Adipocyte (in vitro differentiated cells): ENCODE data around the gene KLHL1.

ENCODE experiments used
- DNase-seq: peaks from one replicate; pipeline ENCODE4 v3.0.0-alpha.2; 2015; ENCODE audit warnings: low read depth
- H3K27me3 ChIP-seq: replicated peaks from 2 replicates; pipeline ENCODE4 v1.7.0; 2013; ENCODE audit warnings: mild to moderate bottlenecking, low read length, moderate library complexity; ENCODE audit not compliant: control insufficient read depth, insufficient read depth
- H3K36me3 ChIP-seq: 2 replicates; pipeline ENCODE4 v1.7.0; 2013; ENCODE audit warnings: low read length, mild to moderate bottlenecking, moderate library complexity; ENCODE audit not compliant: control insufficient read depth, insufficient read depth, severe bottlenecking
- H3K4me1 ChIP-seq: 2 replicates; pipeline ENCODE4 v1.7.0; 2013; ENCODE audit warnings: mild to moderate bottlenecking, low read length, moderate library complexity; ENCODE audit not compliant: control insufficient read depth, insufficient read depth
- H3K4me3 ChIP-seq: 2 replicates; pipeline ENCODE4 v1.7.0; 2013; ENCODE audit warnings: mild to moderate bottlenecking, low read length, moderate library complexity
- H3K9ac ChIP-seq: 2 replicates; pipeline ENCODE4 v1.7.0; 2013; ENCODE audit warnings: mild to moderate bottlenecking, low read length, moderate library complexity
- H3K9me3 ChIP-seq: 2 replicates; pipeline ENCODE4 v1.7.0; 2013; ENCODE audit warnings: mild to moderate bottlenecking, low read length, moderate library complexity; ENCODE audit not compliant: control insufficient read depth

Gene KLHL1

GRCh38 chr13:69948016-69948415 is 160.2 kb downstream of the KLHL1 start:
- no peaks in the 10 kb centered on the region for H3K36me3 ChIP-seq
- no peaks in the 10 kb centered on the region for H3K9me3 ChIP-seq
- H3K27me3 ChIP-seq: no peaks in the 10 kb centered on the region
- DNase-seq: no peak
- no peak overlapping the region for H3K4me3 ChIP-seq
- H3K4me1 ChIP-seq: no peaks in the 10 kb centered on the region
- no peak overlapping the region for H3K9ac ChIP-seq

DNA sequence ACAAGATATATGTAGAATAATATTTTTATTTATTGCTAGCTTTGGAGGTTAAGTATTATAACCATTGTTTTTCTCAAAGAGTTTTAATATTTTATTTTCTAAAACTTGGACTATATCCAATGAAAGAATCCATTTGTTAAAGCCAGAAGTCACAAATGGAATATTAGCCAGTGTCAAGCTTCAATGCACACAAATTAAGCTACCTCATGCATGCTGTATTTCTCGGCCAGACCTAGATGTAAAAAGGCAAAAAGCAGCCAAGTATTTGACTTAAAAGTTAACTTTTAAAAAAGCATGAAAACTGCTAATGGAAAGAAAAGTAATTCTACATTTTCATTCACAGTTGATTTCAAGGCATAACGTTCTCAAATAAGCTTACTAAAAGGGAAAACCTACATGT is 160.7 kb downstream of the KLHL1 start:
- no peaks in the 10 kb centered on the region for H3K4me1 ChIP-seq
- no peaks in the 10 kb centered on the region for H3K9me3 ChIP-seq
- no peak overlapping the region for H3K4me3 ChIP-seq
- no peak for DNase-seq
- no peaks in the 10 kb centered on the region for H3K36me3 ChIP-seq
- H3K27me3 ChIP-seq: no peaks in the 10 kb centered on the region
- H3K9ac ChIP-seq: no peak overlapping the region

DNA sequence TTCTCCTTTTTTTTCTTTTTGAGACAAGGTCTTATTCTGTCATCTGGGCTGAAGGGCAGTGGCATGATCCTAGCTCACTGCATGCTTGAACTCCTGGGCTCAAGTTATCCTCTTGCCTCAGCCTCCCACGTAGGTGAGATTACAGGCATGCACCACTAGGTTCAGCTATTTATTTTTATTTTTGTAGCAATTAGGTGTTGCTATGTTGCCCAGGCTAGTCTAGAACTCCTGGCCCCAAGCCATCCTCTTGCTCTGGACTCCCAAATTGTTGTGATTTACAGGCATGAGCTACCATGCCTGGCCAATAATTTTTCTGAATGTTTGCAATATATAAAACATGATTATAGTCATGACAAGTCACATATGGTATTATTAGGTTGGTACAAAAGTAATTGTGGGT is 161.7 kb downstream of the KLHL1 start:
- no peaks in the 10 kb centered on the region for H3K36me3 ChIP-seq
- H3K9ac ChIP-seq: no peak overlapping the region
- DNase-seq: no peak
- no peak overlapping the region for H3K4me3 ChIP-seq
- no peaks in the 10 kb centered on the region for H3K27me3 ChIP-seq
- H3K4me1 ChIP-seq: no peaks in the 10 kb centered on the region
- H3K9me3 ChIP-seq: no peaks in the 10 kb centered on the region

DNA sequence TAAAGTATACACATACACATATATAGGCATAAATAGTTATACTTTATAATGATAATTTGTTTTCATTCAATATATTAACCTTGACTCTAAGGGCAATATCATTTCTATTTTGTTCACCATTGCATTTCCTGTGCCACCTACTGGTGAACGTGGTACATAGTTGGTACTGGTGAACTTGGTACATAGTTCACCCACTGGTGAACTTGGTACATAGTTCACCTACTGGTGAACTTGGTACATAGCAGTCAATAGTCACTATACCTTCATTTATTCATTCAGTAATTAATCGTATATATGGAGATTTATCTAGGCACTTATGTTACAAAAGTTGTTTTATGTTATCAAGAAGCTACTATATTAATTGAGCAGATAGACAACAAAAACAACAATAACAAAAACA is 173.2 kb downstream of the KLHL1 start:
- no peaks in the 10 kb centered on the region for H3K9me3 ChIP-seq
- no peak overlapping the region for H3K9ac ChIP-seq
- no peaks in the 10 kb centered on the region for H3K4me1 ChIP-seq
- no peaks in the 10 kb centered on the region for H3K27me3 ChIP-seq
- H3K36me3 ChIP-seq: no peaks in the 10 kb centered on the region
- H3K4me3 ChIP-seq: no peak overlapping the region
- DNase-seq: no peak

DNA sequence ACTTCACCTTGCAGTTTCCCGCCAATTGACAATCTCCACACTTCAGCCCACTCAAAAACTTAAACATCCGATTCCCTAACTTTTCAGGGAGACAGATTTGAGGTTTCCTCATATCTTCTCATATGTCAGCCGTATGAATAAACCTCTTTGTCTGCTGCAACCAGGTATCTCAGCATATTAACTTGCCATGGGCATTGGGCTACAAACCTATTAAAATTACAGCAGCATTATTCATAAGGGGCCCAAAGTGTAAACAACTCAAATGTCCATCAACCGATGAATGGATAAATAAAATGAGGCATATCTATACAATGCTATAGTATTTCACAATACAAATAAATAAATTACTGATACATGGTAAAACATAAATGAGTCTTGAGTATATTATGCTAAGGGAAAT is 180.0 kb downstream of the KLHL1 start:
- Histone ChIP-seq H3K36me3 (no peaks in the 10 kb centered on the region), H3K9ac (no peak overlapping the region), H3K9me3 (no peaks in the 10 kb centered on the region), H3K4me3 (no peak overlapping the region), H3K4me1 (no peaks in the 10 kb centered on the region), H3K27me3 (no peaks in the 10 kb centered on the region)
- no peak for DNase-seq

DNA sequence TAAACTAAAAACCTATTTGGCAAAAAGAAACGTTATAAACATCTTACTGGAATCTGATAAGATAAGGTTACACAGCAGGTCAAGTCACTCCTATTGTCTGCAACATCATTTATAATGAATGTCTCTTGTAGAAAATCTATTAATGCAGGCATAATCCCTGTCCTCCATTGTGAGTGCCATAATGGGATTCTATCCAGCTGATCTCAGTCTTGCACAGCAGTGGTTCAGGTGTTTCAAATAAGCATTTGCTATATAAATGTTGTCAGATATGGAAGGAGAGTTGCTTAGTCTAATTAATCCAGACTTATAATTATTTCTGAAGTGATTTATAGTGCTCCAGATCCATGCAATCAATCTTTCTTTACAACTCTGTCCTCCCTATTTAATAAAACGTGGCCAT is 187.1 kb downstream of the KLHL1 start:
- Histone ChIP-seq H3K9ac (no peak overlapping the region), H3K36me3 (no peaks in the 10 kb centered on the region), H3K4me1 (no peaks in the 10 kb centered on the region), H3K4me3 (no peak overlapping the region), H3K27me3 (no peaks in the 10 kb centered on the region), H3K9me3 (no peaks in the 10 kb centered on the region)
- no peak for DNase-seq

GRCh38 chr13:69912630-69913029 is 195.6 kb downstream of the KLHL1 start:
- DNase-seq: no peak
- Histone ChIP-seq H3K9me3 (no peaks in the 10 kb centered on the region), H3K4me3 (no peak overlapping the region), H3K36me3 (no peaks in the 10 kb centered on the region), H3K9ac (no peak overlapping the region), H3K27me3 (no peaks in the 10 kb centered on the region), H3K4me1 (no peaks in the 10 kb centered on the region)

- DNase-seq: no peak
- no peaks in the 10 kb centered on the region for H3K4me1 ChIP-seq
- H3K4me3 ChIP-seq: no peak overlapping the region
- H3K9ac ChIP-seq: no peak overlapping the region
- H3K27me3 ChIP-seq: no peaks in the 10 kb centered on the region
- H3K9me3 ChIP-seq: no peaks in the 10 kb centered on the region
- no peaks in the 10 kb centered on the region for H3K36me3 ChIP-seq
Measured at GRCh38 chr13:69910800-69911199, 197.5 kb downstream of the KLHL1 start.

DNA sequence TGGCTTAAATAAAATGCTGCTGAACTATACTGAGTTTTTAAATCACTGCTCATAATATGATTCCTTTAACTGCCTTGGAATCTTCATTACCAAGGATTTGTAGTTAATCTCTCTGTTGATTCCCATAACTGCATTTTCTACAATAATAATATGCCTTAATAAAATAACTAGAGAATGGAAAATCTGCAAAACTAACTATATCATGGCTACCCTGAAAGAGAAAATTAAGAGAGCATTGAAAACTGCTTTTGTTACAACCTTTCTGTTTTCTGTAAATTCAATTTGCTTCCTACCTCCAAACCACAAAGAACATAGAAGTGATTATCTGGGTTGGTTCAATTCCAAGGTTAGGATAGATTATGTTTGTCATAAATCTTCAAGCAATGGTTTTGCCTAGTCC is 203.5 kb downstream of the KLHL1 start:
- Histone ChIP-seq H3K9ac (no peak overlapping the region), H3K9me3 (no peaks in the 10 kb centered on the region), H3K4me3 (no peak overlapping the region), H3K36me3 (no peaks in the 10 kb centered on the region), H3K4me1 (no peaks in the 10 kb centered on the region), H3K27me3 (no peaks in the 10 kb centered on the region)
- no peak for DNase-seq

GRCh38 chr13:69903081-69903480 is 205.2 kb downstream of the KLHL1 start:
- H3K27me3 ChIP-seq: no peaks in the 10 kb centered on the region
- no peak overlapping the region for H3K9ac ChIP-seq
- H3K9me3 ChIP-seq: no peaks in the 10 kb centered on the region
- no peaks in the 10 kb centered on the region for H3K36me3 ChIP-seq
- no peak for DNase-seq
- H3K4me3 ChIP-seq: no peak overlapping the region
- no peaks in the 10 kb centered on the region for H3K4me1 ChIP-seq

- Histone ChIP-seq H3K9me3 (no peaks in the 10 kb centered on the region), H3K27me3 (no peaks in the 10 kb centered on the region), H3K4me1 (no peaks in the 10 kb centered on the region), H3K4me3 (no peak overlapping the region), H3K36me3 (no peaks in the 10 kb centered on the region), H3K9ac (no peak overlapping the region)
- DNase-seq: no peak
Measured at GRCh38 chr13:69882451-69882850, 225.8 kb downstream of the KLHL1 start.

GRCh38 chr13:69879936-69880335 is 228.3 kb downstream of the KLHL1 start:
- no peaks in the 10 kb centered on the region for H3K36me3 ChIP-seq
- no peaks in the 10 kb centered on the region for H3K4me1 ChIP-seq
- no peak for DNase-seq
- H3K4me3 ChIP-seq: no peak overlapping the region
- no peaks in the 10 kb centered on the region for H3K9me3 ChIP-seq
- no peak overlapping the region for H3K9ac ChIP-seq
- no peaks in the 10 kb centered on the region for H3K27me3 ChIP-seq
